Immature natural killer cell (primary cell): ENCODE measurements around the gene MIEF1. TPM values are rescaled to one million over a fixed set of nuclear protein-coding genes. Genes with fewer than 3 reads are reported as not detected.
"Not testable (repeated sequence)": the region's sequence is repeated elsewhere in the genome, so short reads cannot be mapped to it uniquely, and the experiment has no call there.

Experiments used
- DNase-seq, 3 donors: peaks; one replicate each; pipeline ENCODE4 v3.0.0; 2022; ENCODE audit warnings: mixed read lengths in 1 of 3
- H3K27ac Mint-ChIP-seq, 6 donors: one replicate each; pipeline ENCODE4 v1.8.0; 2020; ENCODE audit warnings: mixed read lengths in 6 of 6, mild to moderate bottlenecking in 5 of 6, inconsistent platforms in 4 of 6, moderate library complexity in 3 of 6
- H3K27me3 Mint-ChIP-seq, 3 donors: one replicate each; pipeline ENCODE4 v1.8.0; 2020 to 2021; ENCODE audit warnings: low read depth in 3 of 3, mild to moderate bottlenecking in 3 of 3, mixed read lengths in 3 of 3, moderate library complexity in 3 of 3, inconsistent platforms in 1 of 3
- H3K36me3 Mint-ChIP-seq, 3 donors: one replicate each; pipeline ENCODE4 v1.8.0; 2020; ENCODE audit warnings: mixed read lengths in 3 of 3, inconsistent platforms in 2 of 3, mild to moderate bottlenecking in 2 of 3
- H3K4me1 Mint-ChIP-seq, 2 donors: one replicate each; pipeline ENCODE4 v1.8.0; 2020; ENCODE audit warnings: inconsistent platforms in 2 of 2, mild to moderate bottlenecking in 2 of 2, mixed read lengths in 2 of 2, moderate library complexity in 1 of 2
- H3K4me3 Mint-ChIP-seq, 5 donors: one replicate each; pipeline ENCODE4 v1.8.0; 2020; ENCODE audit warnings: mild to moderate bottlenecking in 5 of 5, mixed read lengths in 5 of 5, inconsistent platforms in 3 of 5, moderate library complexity in 3 of 5
- H3K9me3 Mint-ChIP-seq, 6 donors: one replicate each; pipeline ENCODE4 v1.8.0; 2020; ENCODE audit warnings: mild to moderate bottlenecking in 6 of 6, mixed read lengths in 6 of 6, inconsistent platforms in 4 of 6, moderate library complexity in 3 of 6
- polyA plus RNA-seq, 3 donors: library from polyadenylated mRNA; unstranded; fragments of 300-500 nt; fragmentation: Illumina TruSeq; gene quantifications; one replicate each; pipeline ENCODE4 v1.2.3, GENCODE V29; 2021

Gene MIEF1
- polyA plus RNA-seq, 3 donors from 2014 or later = 13.8 to 30.5 (median 18.4) TPM

GRCh38 chr22:39503630-39504029 is 1.5 kb downstream of the MIEF1 start:
- Mint-ChIP-seq H3K36me3 (peaks cover 11 to 27% (median 22%) of the 10 kb centered on the region in 3 donors), H3K4me1 (peaks cover 36 to 56% of the 10 kb centered on the region in 2 donors), H3K4me3 (peak overlapping the region; percentile 90 to 98 (median 96)), H3K27ac (peak overlapping the region in 5 of 6 donors; percentile 55 to 90 (median 73)), H3K27me3 (peaks cover 0 to 3% (median 2%) of the 10 kb centered on the region in 3 donors), H3K9me3 (no peaks in the 10 kb centered on the region)
- DNase-seq = no peak

GRCh38 chr22:39504071-39504470 is 2.0 kb downstream of the MIEF1 start:
- Mint-ChIP-seq H3K27ac (no peak overlapping the region), H3K4me1 (peaks cover 37 to 57% of the 10 kb centered on the region in 2 donors), H3K27me3 (peaks cover 0 to 3% (median 2%) of the 10 kb centered on the region in 3 donors), H3K36me3 (peaks cover 11 to 29% (median 24%) of the 10 kb centered on the region in 3 donors), H3K4me3 (peak overlapping the region; percentile 34 to 98 (median 95)), H3K9me3 (no peaks in the 10 kb centered on the region)
- DNase-seq = no peak

GRCh38 chr22:39507021-39507420 is 4.9 kb downstream of the MIEF1 start:
- H3K4me1 Mint-ChIP-seq = peaks cover 33 to 65% of the 10 kb centered on the region in 2 donors
- peaks cover 11 to 49% (median 36%) of the 10 kb centered on the region in 3 donors for H3K36me3 Mint-ChIP-seq

GRCh38 chr22:39508393-39508792 is 6.3 kb downstream of the MIEF1 start:
- H3K4me3 Mint-ChIP-seq = no peak overlapping the region
- no peak overlapping the region for H3K27ac Mint-ChIP-seq
- no peaks in the 10 kb centered on the region for H3K9me3 Mint-ChIP-seq
- DNase-seq = no peak
- peaks cover 22 to 54% of the 10 kb centered on the region in 2 donors for H3K4me1 Mint-ChIP-seq
- H3K36me3 Mint-ChIP-seq = peaks cover 16 to 50% (median 36%) of the 10 kb centered on the region in 3 donors
- H3K27me3 Mint-ChIP-seq = peaks cover 0 to 6% (median 0%) of the 10 kb centered on the region in 3 donors

More at GRCh38 chr22:39507021-39507420, 4.9 kb downstream of the MIEF1 start:
- H3K27me3 Mint-ChIP-seq, DNase-seq, H3K27ac Mint-ChIP-seq, H3K4me3 Mint-ChIP-seq, H3K9me3 Mint-ChIP-seq: not testable (repeated sequence)

GRCh38 chr22:39510529-39511149 is 8.5 kb downstream of the MIEF1 start:
- DNase-seq = no peak
- H3K4me3 Mint-ChIP-seq = no peak overlapping the region
- peaks cover 22 to 51% (median 39%) of the 10 kb centered on the region in 3 donors for H3K36me3 Mint-ChIP-seq
- no peak overlapping the region for H3K27ac Mint-ChIP-seq
- peaks cover 0 to 4% (median 1%) of the 10 kb centered on the region in 3 donors for H3K27me3 Mint-ChIP-seq
- no peaks in the 10 kb centered on the region for H3K9me3 Mint-ChIP-seq
- H3K4me1 Mint-ChIP-seq = peaks cover 6 to 45% of the 10 kb centered on the region in 2 donors

GRCh38 chr22:39511226-39511625 is 9.1 kb downstream of the MIEF1 start:
- Mint-ChIP-seq H3K27me3 (peaks cover 0 to 4% (median 1%) of the 10 kb centered on the region in 3 donors), H3K9me3 (no peaks in the 10 kb centered on the region), H3K4me3 (no peak overlapping the region), H3K27ac (no peak overlapping the region), H3K36me3 (peaks cover 19 to 50% (median 33%) of the 10 kb centered on the region in 3 donors), H3K4me1 (peaks cover 5 to 39% of the 10 kb centered on the region in 2 donors)
- no peak for DNase-seq

- H3K27ac Mint-ChIP-seq = no peak overlapping the region
- H3K27me3 Mint-ChIP-seq = peaks cover 0 to 4% (median 1%) of the 10 kb centered on the region in 3 donors
- peaks cover 5 to 31% of the 10 kb centered on the region in 2 donors for H3K4me1 Mint-ChIP-seq
- H3K36me3 Mint-ChIP-seq = peaks cover 20 to 45% (median 25%) of the 10 kb centered on the region in 3 donors
- DNase-seq = no peak
- no peak overlapping the region for H3K4me3 Mint-ChIP-seq
- no peaks in the 10 kb centered on the region for H3K9me3 Mint-ChIP-seq
These were observed 9.9 kb downstream of the MIEF1 start for GRCh38 chr22:39512026-39512425.

- H3K27me3 Mint-ChIP-seq = peaks cover 0 to 4% (median 3%) of the 10 kb centered on the region in 3 donors
- DNase-seq = no peak
- peaks cover 1 to 26% of the 10 kb centered on the region in 2 donors for H3K4me1 Mint-ChIP-seq
- no peak overlapping the region for H3K27ac Mint-ChIP-seq
- H3K4me3 Mint-ChIP-seq = no peak overlapping the region
- H3K9me3 Mint-ChIP-seq = no peaks in the 10 kb centered on the region
- peaks cover 19 to 42% (median 21%) of the 10 kb centered on the region in 3 donors for H3K36me3 Mint-ChIP-seq
These were observed 11.7 kb downstream of the MIEF1 start for GRCh38 chr22:39513791-39514190.

GRCh38 chr22:39514373-39514973 is 12.4 kb downstream of the MIEF1 start:
- DNase-seq = no peak
- Mint-ChIP-seq H3K9me3 (no peaks in the 10 kb centered on the region), H3K27ac (no peak overlapping the region)

GRCh38 chr22:39515266-39516050 is 13.4 kb downstream of the MIEF1 start:
- Mint-ChIP-seq H3K27ac (no peak overlapping the region), H3K4me1 (peaks cover 9 to 24% of the 10 kb centered on the region in 2 donors), H3K36me3 (peaks cover 15 to 32% (median 21%) of the 10 kb centered on the region in 3 donors), H3K27me3 (peaks cover 8 to 9% (median 9%) of the 10 kb centered on the region in 3 donors), H3K4me3 (no peak overlapping the region), H3K9me3 (no peaks in the 10 kb centered on the region)
- no peak for DNase-seq

More at GRCh38 chr22:39514373-39514973, 12.4 kb downstream of the MIEF1 start:
- Mint-ChIP-seq H3K4me1 (peaks cover 7 to 29% of the 10 kb centered on the region in 2 donors), H3K4me3 (no peak overlapping the region), H3K36me3 (peaks cover 18 to 37% (median 21%) of the 10 kb centered on the region in 3 donors), H3K27me3 (peaks cover 2 to 4% (median 3%) of the 10 kb centered on the region in 3 donors)

GRCh38 chr22:39517470-39517869 is 15.4 kb downstream of the MIEF1 start:
- H3K4me3 Mint-ChIP-seq = no peak overlapping the region
- no peak for DNase-seq
- peaks cover 14 to 25% (median 21%) of the 10 kb centered on the region in 3 donors for H3K27me3 Mint-ChIP-seq
- H3K9me3 Mint-ChIP-seq = no peaks in the 10 kb centered on the region
- H3K36me3 Mint-ChIP-seq = peaks cover 16 to 36% (median 26%) of the 10 kb centered on the region in 3 donors
- peaks cover 25 to 32% of the 10 kb centered on the region in 2 donors for H3K4me1 Mint-ChIP-seq
- peak overlapping the region in 1 of 6 donors; percentile 7 for H3K27ac Mint-ChIP-seq

- Mint-ChIP-seq H3K27me3 (peaks cover 11 to 33% (median 22%) of the 10 kb centered on the region in 3 donors), H3K27ac (peak overlapping the region in 3 of 6 donors; percentile 7 to 97 (median 85)), H3K4me3 (peak overlapping the region; percentile 61 to 99 (median 92)), H3K36me3 (peaks cover 22 to 42% (median 23%) of the 10 kb centered on the region in 3 donors), H3K4me1 (peaks cover 33 to 40% of the 10 kb centered on the region in 2 donors), H3K9me3 (no peaks in the 10 kb centered on the region)
- DNase-seq = no peak
These were observed 16.2 kb downstream of the MIEF1 start for GRCh38 chr22:39518144-39518786.
